Psoas muscle (tissue), 8 donors: ENCODE data around the gene LRGUK. TPM values are rescaled to one million over a fixed set of nuclear protein-coding genes. Genes with fewer than 3 reads are reported as not detected.

Source experiments
- ATAC-seq, 4 donors: fragments of 200-7000 bp; cut with Tn5 transposase; one replicate each; pipeline ENCODE4 v1.9.1; 2020; ENCODE audit warnings: moderate library complexity in 3 of 4, mild to moderate bottlenecking in 2 of 4
- DNase-seq, 2 donors: peaks; one replicate each; pipeline ENCODE4 v3.0.0-alpha.2; 2020
- H3K27ac ChIP-seq: fragments of 200-600 bp; one replicate; pipeline ENCODE4 v1.8.0; 2022
- H3K27me3 ChIP-seq, 3 donors: fragments of 200-600 bp in 1 of 3; one replicate each; pipeline versions ENCODE4 v1.6.1 to v1.8.0; 2013 to 2022; ENCODE audit warnings: low read length in 2 of 3, mild to moderate bottlenecking in 2 of 3, moderate library complexity in 1 of 3; ENCODE audit not compliant: insufficient read depth in 3 of 3
- H3K36me3 ChIP-seq, 2 donors: fragments of 200-600 bp in 1 of 2; one replicate each; pipeline versions ENCODE4 v1.6.1 to v1.8.0; 2013 to 2022; ENCODE audit warnings: low read depth in 1 of 2, mild to moderate bottlenecking in 1 of 2, moderate library complexity in 1 of 2; ENCODE audit not compliant: insufficient read depth in 1 of 2
- H3K4me1 ChIP-seq: fragments of 200-600 bp; one replicate; pipeline ENCODE4 v1.8.0; 2022
- H3K4me3 ChIP-seq: fragments of 200-600 bp; one replicate; pipeline ENCODE4 v1.8.0; 2022; ENCODE audit warnings: mild to moderate bottlenecking
- H3K9me3 ChIP-seq: fragments of 200-600 bp; one replicate; pipeline ENCODE4 v1.8.0; 2022
- CTCF ChIP-seq: fragments of 200-600 bp; IDR thresholded peaks from one replicate; pipeline ENCODE4 v1.8.0; 2022; ENCODE audit warnings: antibody characterized with exemption
- WGBS, 3 donors: extraction: QIAGEN DNeasy Blood & Tissue Kit; methylation state at CpG; one replicate each; pipeline versions ENCODE4 v1.1.6 to v1.1.7; 2013; 5-methylcytosine and 5-hydroxymethylcytosine counted together
- intact Hi-C, 2 donors: fragments of 100-400 bp; cut with DNase I; formaldehyde crosslinking; loops; one replicate each; pipeline versions ENCODE4 v1.11.0 to v1.14.2; 2022
- polyA plus RNA-seq, 3 donors: library from polyadenylated mRNA; stranded (reverse); fragments of 200-250 nt; gene quantifications; one replicate each; pipeline ENCODE4 v1.2.3, GENCODE V29; 2013
- total RNA-seq, 4 donors: library from RNA; stranded (reverse); fragmentation: NEBNext Ultra II Directional in 2 of 4; extraction: Animal tissue kit (Norgen Biotek cat#: 25700) in 2 of 4; gene quantifications; one replicate each; pipeline versions ENCODE4 v1.2.1 to v1.2.4, GENCODE V29; 2021 to 2023
- donor health status: healthy with polysubstance abuse.
- donor health status: DM: no; HTN: no; CAD: no; lungs with moderate emphysema.
- donor health status: Bipolar disorder and iron deficiency.
- donor health status: healthy.
- donor health status: DM: yes; HTN: yes; CAD: no.
- donor health status: DM: no; HTN: no; CAD: no.
- donor health status: DM: no; HTN: no; CAD: no.
- donor health status: DM: yes; HTN: yes; CAD: no.

The LRGUK gene
- total and polyA plus RNA-seq, 7 donors, result 0.07 to 0.43 (median 0.15) TPM; not detected in 1

GRCh38 chr7:134284011-134284410 is 156.9 kb downstream of the LRGUK start:
- Histone ChIP-seq H3K9me3 (no peaks in the 10 kb centered on the region), H3K36me3 (no peaks in the 10 kb centered on the region), H3K27ac (no peak overlapping the region), H3K4me1 (no peaks in the 10 kb centered on the region), H3K27me3 (no peaks in the 10 kb centered on the region), H3K4me3 (no peak overlapping the region)
- intact Hi-C loops, result no loop called here
- no peak for DNase-seq
- WGBS, 3 donors, result 73 to 78% (median 76%) methylated on average over 6 of the region's 6 CpGs
- no peak for TF ChIP-seq CTCF
- no peak for ATAC-seq

GRCh38 chr7:134284952-134285351 is 157.8 kb downstream of the LRGUK start:
- TF ChIP-seq CTCF, result no peak
- WGBS, 3 donors, result 82 to 86% (median 83%) methylated on average over 3 of the region's 3 CpGs
- intact Hi-C loops, result no loop called here

GRCh38 chr7:134287916-134288659 is 160.9 kb downstream of the LRGUK start:
- no peak for ATAC-seq
- Histone ChIP-seq H3K9me3 (no peaks in the 10 kb centered on the region), H3K27ac (no peak overlapping the region), H3K4me1 (peaks cover 4% of the 10 kb centered on the region), H3K27me3 (no peaks in the 10 kb centered on the region), H3K36me3 (peaks cover 0 to 12% of the 10 kb centered on the region in 2 donors), H3K4me3 (no peak overlapping the region)
- no peak for DNase-seq
- no peak for TF ChIP-seq CTCF
- whole genome bisulfite sequencing, 3 donors, result 78 to 81% (median 79%) methylated on average over 12 of the region's 12 CpGs
- intact Hi-C loops, result no loop called here

More at GRCh38 chr7:134284952-134285351, 157.8 kb downstream of the LRGUK start:
- ATAC-seq (no peak), DNase-seq (no peak)
- no peaks in the 10 kb centered on the region for H3K27me3 ChIP-seq
- no peaks in the 10 kb centered on the region for H3K9me3 ChIP-seq
- H3K4me1 ChIP-seq, result peaks cover 1% of the 10 kb centered on the region
- no peaks in the 10 kb centered on the region for H3K36me3 ChIP-seq
- no peak overlapping the region for H3K27ac ChIP-seq
- no peak overlapping the region for H3K4me3 ChIP-seq

GRCh38 chr7:134289423-134289822 is 162.3 kb downstream of the LRGUK start:
- peak in 3 of 4 donors; percentile 28 to 39 (median 37) for ATAC-seq
- peaks cover 4% of the 10 kb centered on the region for H3K4me1 ChIP-seq
- intact Hi-C loops, result no loop called here

More at GRCh38 chr7:134289423-134289822, 162.3 kb downstream of the LRGUK start:
- Histone ChIP-seq H3K9me3 (no peaks in the 10 kb centered on the region), H3K36me3 (peaks cover 0 to 26% of the 10 kb centered on the region in 2 donors), H3K4me3 (no peak overlapping the region), H3K27me3 (no peaks in the 10 kb centered on the region), H3K27ac (no peak overlapping the region)
- 41 to 60% (median 42%) methylated on average over 7 of the region's 7 CpGs for WGBS, 3 donors
- DNase-seq, result no peak
- TF ChIP-seq CTCF, result no peak
